Endothelial cell of umbilical vein (primary cell): Measurements from ENCODE around the gene PCSK6. TPM values are rescaled to one million over a fixed set of nuclear protein-coding genes. Genes with fewer than 3 reads are reported as not detected.

Experiments
- BruUV-seq: library from RNA; stranded (reverse); fragments of 400-500 nt; replicated peaks from 2 replicates; lab custom pipeline; 2021; lab: Mats Ljungman, UMichigan
- CTCF ChIA-PET: fragments of 300-600, 350-600 bp; sonication (Branson Sonifier 250); formaldehyde crosslinking; loops from one replicate; lab custom pipeline; 2021; ENCODE audit warnings: antibody characterized with exemption, inconsistent platforms; lab: Charles Lee
- POLR2A ChIA-PET: fragments of 300-600, 350-600 bp; sonication (Branson Sonifier 250); formaldehyde crosslinking; loops from one replicate; lab custom pipeline; 2021; ENCODE audit warnings: antibody characterized with exemption, inconsistent platforms; lab: Charles Lee
- DNase-seq: peaks from one replicate; pipeline ENCODE4 v3.0.0-alpha.2; 2011; ENCODE audit warnings: low read depth, low spot score
- FAIRE-seq: peaks from 2 replicates; lab custom pipeline; 2011; peaks lifted over from hg19 to GRCh38; lab: Jason Lieb, UNC
- H2AFZ ChIP-seq: 2 replicates; pipeline ENCODE4 v1.6.0; 2012; ENCODE audit warnings: low read depth, low read length, control low read depth, inconsistent platforms
- H3K27ac ChIP-seq: 2 replicates; pipeline ENCODE4 v1.5.1; 2011; ENCODE audit warnings: low read depth, mild to moderate bottlenecking, control low read depth, low read length, moderate library complexity; ENCODE audit not compliant: insufficient read depth
- H3K27me3 ChIP-seq, 2 experiments: 2 replicates each; pipeline versions ENCODE4 v1.6.0 to v1.6.1; 2011; ENCODE audit warnings: low read length in 2 of 2, mixed read lengths in 1 of 2; ENCODE audit not compliant: control insufficient read depth in 2 of 2, insufficient read depth in 2 of 2
- H3K36me3 ChIP-seq, 2 experiments: 2 replicates in 1 of 2; 3 replicates in 1 of 2; pipeline ENCODE4 v1.5.1; 2011; ENCODE audit warnings: low read length in 2 of 2, mild to moderate bottlenecking in 1 of 2, moderate library complexity in 1 of 2; ENCODE audit not compliant: control insufficient read depth in 2 of 2, insufficient read depth in 2 of 2; ENCODE audit errors: extremely low read depth in 1 of 2
- H3K4me1 ChIP-seq: 3 replicates; pipeline ENCODE4 v1.5.1; 2011; ENCODE audit warnings: mild to moderate bottlenecking, low read length; ENCODE audit not compliant: control insufficient read depth, insufficient read depth; ENCODE audit errors: extremely low read depth
- H3K4me2 ChIP-seq: 2 replicates; pipeline ENCODE4 v1.6.1; 2011; ENCODE audit warnings: low read length, control low read depth, mixed read lengths; ENCODE audit not compliant: insufficient read depth
- H3K4me3 ChIP-seq, 3 experiments: fragments of 200-600 bp in 1 of 3; sonication (generic), shearing (Covaris generic) in 1 of 3; replicated peaks in 1 of 3; 2 replicates each; pipeline ENCODE4 v1.5.1; 2011 to 2016; ENCODE audit warnings: control low read depth in 3 of 3, low read length in 3 of 3, mild to moderate bottlenecking in 2 of 3, inconsistent platforms in 1 of 3, low read depth in 1 of 3, moderate library complexity in 1 of 3; ENCODE audit not compliant: insufficient read depth in 1 of 3
- H3K79me2 ChIP-seq: 2 replicates; pipeline ENCODE4 v1.6.0; 2012; ENCODE audit warnings: low read length, inconsistent platforms; ENCODE audit not compliant: control insufficient read depth, insufficient read depth
- H3K9ac ChIP-seq: replicated peaks from 2 replicates; pipeline ENCODE3; 2011; ENCODE audit warnings: low read length, control low read depth; ENCODE audit not compliant: insufficient read depth; ENCODE audit errors: extremely low read depth
- H3K9me1 ChIP-seq: replicated peaks from 3 replicates; pipeline ENCODE4 v1.6.0; 2011; ENCODE audit warnings: mild to moderate bottlenecking, low read length; ENCODE audit not compliant: control insufficient read depth, insufficient read depth; ENCODE audit errors: extremely low read depth
- H3K9me3 ChIP-seq: replicated peaks from 2 replicates; pipeline ENCODE4 v1.5.1; 2012; ENCODE audit warnings: low read length, inconsistent platforms; ENCODE audit not compliant: control insufficient read depth, insufficient read depth
- H4K20me1 ChIP-seq: replicated peaks from 2 replicates; pipeline ENCODE3; 2011; ENCODE audit warnings: mild to moderate bottlenecking, low read length; ENCODE audit not compliant: control insufficient read depth, insufficient read depth; ENCODE audit errors: extremely low read depth
- EZH2 ChIP-seq: IDR thresholded peaks from 2 replicates; pipeline ENCODE4 v1.6.1; 2012; ENCODE audit warnings: borderline replicate concordance, low read depth, mild to moderate bottlenecking, moderate library complexity, low read length, inconsistent platforms; ENCODE audit not compliant: severe bottlenecking
- FOS ChIP-seq: IDR thresholded peaks from 2 replicates; pipeline ENCODE4 v1.6.1; 2011; ENCODE audit warnings: mild to moderate bottlenecking, low read length, moderate library complexity, borderline replicate concordance; ENCODE audit not compliant: insufficient read depth
- GATA2 ChIP-seq: IDR thresholded peaks from 2 replicates; pipeline ENCODE4 v1.7.0; 2011; ENCODE audit warnings: low read depth, mild to moderate bottlenecking, moderate library complexity, mixed read lengths, low read length; ENCODE audit not compliant: insufficient read length, insufficient read depth
- JUN ChIP-seq: IDR thresholded peaks from 2 replicates; pipeline ENCODE4 v1.6.1; 2011; ENCODE audit warnings: borderline replicate concordance, low read depth; ENCODE audit not compliant: insufficient read length, insufficient read depth
- MYC ChIP-seq: IDR thresholded peaks from one replicate; pipeline ENCODE4 v1.6.1; 2011; ENCODE audit warnings: mild to moderate bottlenecking, low read depth, low read length
- POLR2A ChIP-seq: IDR thresholded peaks from 2 replicates; pipeline ENCODE4 v1.6.1; 2012; ENCODE audit warnings: low read depth, mild to moderate bottlenecking, control low read depth, low read length
- POLR2AphosphoS5 ChIP-seq: IDR thresholded peaks from 2 replicates; pipeline ENCODE4 v1.6.1; 2012; ENCODE audit warnings: low read depth, mild to moderate bottlenecking, control low read depth, low read length, moderate library complexity; ENCODE audit not compliant: insufficient read depth
- dilution Hi-C: fragments of 300-500 bp; cut with MboI; formaldehyde crosslinking; loops from one replicate; pipeline ENCODE4 v1.15.0; 2019; ENCODE audit warnings: low sequenced_read_pairs; ENCODE audit not compliant: extremely low pct_ligation_motif_present
- intact Hi-C: fragments of 100-400 bp; cut with micrococcal nuclease; formaldehyde crosslinking; loops from one replicate; pipeline ENCODE4 v1.10.0; 2022
- polyA plus RNA-seq, 4 experiments: library from polyadenylated mRNA; depleted of rRNA in 3 of 4; stranded (reverse) in 3 of 4; unstranded in 1 of 4; fragments of >200 nt; gene quantifications; 2 replicates each; pipeline versions ENCODE4 v1.2.1 to v1.2.3, GENCODE V29; 2011 to 2012; ENCODE audit warnings: missing spikeins in 1 of 4
- total RNA-seq: library from RNA; stranded (reverse); gene quantifications from 2 replicates; pipeline ENCODE4 v1.2.3, GENCODE V29; 2021
- TF ChIP-seq, protein P1 (sequence below): IDR thresholded peaks from 2 replicates; pipeline ENCODE4 v1.6.1; 2011; ENCODE audit not compliant: insufficient read depth, insufficient read length
- TF ChIP-seq, protein P2 (sequence below), 2 donors: IDR thresholded peaks; 1 replicate in 1 of 2; 2 replicates in 1 of 2; pipeline ENCODE4 v1.5.1; 2011; ENCODE audit warnings: low read length in 2 of 2, mild to moderate bottlenecking in 2 of 2, moderate library complexity in 2 of 2, control low read depth in 1 of 2, inconsistent platforms in 1 of 2, low read depth in 1 of 2; ENCODE audit not compliant: insufficient read depth in 1 of 2; ENCODE audit errors: extremely low read depth in 1 of 2

Gene PCSK6
- total and polyA plus RNA-seq, 2 donors (not counting 3 experiments of a cell fraction or from before 2014, with no cell fraction given): 0.18 to 0.69 TPM

DNA sequence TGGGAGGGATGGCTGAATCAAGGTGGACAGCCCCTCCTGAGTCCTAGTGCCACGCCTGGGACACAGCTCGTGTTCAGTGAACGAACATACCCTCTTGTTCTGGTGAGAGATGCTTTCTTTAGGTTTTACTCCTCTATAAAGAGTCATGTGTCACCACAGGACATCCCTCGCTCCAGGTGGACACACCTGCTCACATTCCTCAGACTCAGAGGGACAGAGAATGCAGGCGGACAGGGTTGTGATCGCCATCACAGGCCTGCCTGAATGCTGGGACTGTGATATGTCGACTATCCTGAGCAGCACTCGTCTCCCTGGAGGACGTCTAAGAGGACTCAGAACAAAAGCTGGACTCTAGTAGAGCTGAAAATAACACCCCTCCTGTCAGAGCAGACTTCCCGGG, 98.1 kb downstream of the PCSK6 start:
- DNase-seq: no peak
- dilution Hi-C loops: no loop called here
- Histone ChIP-seq H3K9ac (no peak overlapping the region), H3K9me3 (no peaks in the 10 kb centered on the region), H4K20me1 (no peaks in the 10 kb centered on the region), H3K9me1 (no peaks in the 10 kb centered on the region), H3K4me3 (no peak overlapping the region), H3K36me3 (no peaks in the 10 kb centered on the region), H3K79me2 (no peaks in the 10 kb centered on the region), H3K4me2 (no peak overlapping the region), H3K4me1 (no peaks in the 10 kb centered on the region), H2AFZ (no peak overlapping the region), H3K27me3 (no peaks in the 10 kb centered on the region), H3K27ac (no peak overlapping the region)
- POLR2A ChIA-PET: no interaction called here
- no peak for FAIRE-seq
- intact Hi-C loops: no loop called here
- TF ChIP-seq POLR2AphosphoS5: no peak
- TF ChIP-seq, protein P1, sequence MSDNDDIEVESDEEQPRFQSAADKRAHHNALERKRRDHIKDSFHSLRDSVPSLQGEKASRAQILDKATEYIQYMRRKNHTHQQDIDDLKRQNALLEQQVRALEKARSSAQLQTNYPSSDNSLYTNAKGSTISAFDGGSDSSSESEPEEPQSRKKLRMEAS: no peak
- TF ChIP-seq, protein P2, sequence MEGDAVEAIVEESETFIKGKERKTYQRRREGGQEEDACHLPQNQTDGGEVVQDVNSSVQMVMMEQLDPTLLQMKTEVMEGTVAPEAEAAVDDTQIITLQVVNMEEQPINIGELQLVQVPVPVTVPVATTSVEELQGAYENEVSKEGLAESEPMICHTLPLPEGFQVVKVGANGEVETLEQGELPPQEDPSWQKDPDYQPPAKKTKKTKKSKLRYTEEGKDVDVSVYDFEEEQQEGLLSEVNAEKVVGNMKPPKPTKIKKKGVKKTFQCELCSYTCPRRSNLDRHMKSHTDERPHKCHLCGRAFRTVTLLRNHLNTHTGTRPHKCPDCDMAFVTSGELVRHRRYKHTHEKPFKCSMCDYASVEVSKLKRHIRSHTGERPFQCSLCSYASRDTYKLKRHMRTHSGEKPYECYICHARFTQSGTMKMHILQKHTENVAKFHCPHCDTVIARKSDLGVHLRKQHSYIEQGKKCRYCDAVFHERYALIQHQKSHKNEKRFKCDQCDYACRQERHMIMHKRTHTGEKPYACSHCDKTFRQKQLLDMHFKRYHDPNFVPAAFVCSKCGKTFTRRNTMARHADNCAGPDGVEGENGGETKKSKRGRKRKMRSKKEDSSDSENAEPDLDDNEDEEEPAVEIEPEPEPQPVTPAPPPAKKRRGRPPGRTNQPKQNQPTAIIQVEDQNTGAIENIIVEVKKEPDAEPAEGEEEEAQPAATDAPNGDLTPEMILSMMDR (IDR thresholded peaks at IDR 0.05; ENCODE audit: extremely low read depth in 1 of 2, insufficient read depth in 1 of 2, low read depth in 1 of 2, low read length in 2 of 2): no peak
- CTCF ChIA-PET: no interaction called here
- BruUV-seq: no TSS peak

DNA sequence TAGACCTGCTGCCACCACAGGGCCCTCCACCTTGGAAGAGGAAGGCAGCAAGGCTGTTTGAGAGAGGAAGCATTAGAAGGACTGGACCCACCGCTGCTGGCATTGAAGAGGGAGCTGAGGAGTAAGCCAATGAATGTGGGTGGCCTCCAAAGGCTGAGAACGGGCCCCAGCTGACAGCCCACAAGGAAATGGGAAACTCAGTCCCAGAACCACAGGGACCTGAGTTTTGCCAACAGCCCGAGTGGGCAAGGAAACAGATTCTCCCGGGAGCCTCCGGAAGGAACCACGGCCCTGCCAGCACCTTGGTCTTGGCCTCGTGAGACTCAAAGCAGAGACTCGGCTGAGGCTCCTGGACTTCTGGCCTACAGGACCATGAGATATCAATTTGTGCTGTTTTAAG, 99.0 kb downstream of the PCSK6 start:
- Histone ChIP-seq H3K9me1 (no peaks in the 10 kb centered on the region), H3K79me2 (no peaks in the 10 kb centered on the region), H4K20me1 (no peaks in the 10 kb centered on the region), H3K9ac (no peak overlapping the region), H2AFZ (no peak overlapping the region), H3K27ac (no peak overlapping the region), H3K9me3 (no peaks in the 10 kb centered on the region), H3K27me3 (no peaks in the 10 kb centered on the region), H3K4me1 (no peaks in the 10 kb centered on the region), H3K4me3 (no peak overlapping the region), H3K4me2 (no peak overlapping the region), H3K36me3 (no peaks in the 10 kb centered on the region)
- no peak for DNase-seq
- ChIA-PET CTCF (no interaction called here), POLR2A (no interaction called here)
- intact Hi-C loops (no loop called here), dilution Hi-C loops (no loop called here)
- no peak for FAIRE-seq
- TF ChIP-seq, protein P2 (IDR thresholded peaks at IDR 0.05; ENCODE audit: extremely low read depth in 1 of 2, insufficient read depth in 1 of 2, low read depth in 1 of 2, low read length in 2 of 2): no peak
- TF ChIP-seq FOS: no peak
- TF ChIP-seq GATA2: no peak
- TF ChIP-seq POLR2AphosphoS5: no peak
- TF ChIP-seq POLR2A: no peak
- TF ChIP-seq, protein P1: no peak
- no peak for TF ChIP-seq MYC
- no peak for TF ChIP-seq JUN
- TF ChIP-seq EZH2: no peak
- BruUV-seq: no TSS peak
